HT1080 (cell line): Measurements from ENCODE around the gene CHKB. TPM values are rescaled to one million over a fixed set of nuclear protein-coding genes. Genes with fewer than 3 reads are reported as not detected.
"Not testable (repeated sequence)": the region's sequence is repeated elsewhere in the genome, so short reads cannot be mapped to it uniquely, and the experiment has no call there.

Experiments
- DNase-seq: peaks from one replicate; pipeline ENCODE4 v3.0.0-alpha.2; 2015; ENCODE audit warnings: low read depth
- total RNA-seq: library from RNA; depleted of rRNA; stranded (reverse); fragments of >200 nt; shearing (Covaris generic); gene quantifications from 2 replicates; pipeline ENCODE4 v1.2.3, GENCODE V29; 2014

The CHKB gene
- total RNA-seq, 1 experiment from 2014 or later = 22.3 TPM

- no peak for DNase-seq
Observed at GRCh38 chr22:50550395-50550794, 32.3 kb downstream of the CHKB start.

- no peak for DNase-seq
Observed at GRCh38 chr22:50548921-50549790, 33.5 kb downstream of the CHKB start.

GRCh38 chr22:50548040-50548920 lies 34.4 kb downstream of the CHKB start:
- DNase-seq = no peak

- no peak for DNase-seq
Observed at GRCh38 chr22:50547263-50547985, 35.2 kb downstream of the CHKB start.

- no peak for DNase-seq
Observed at GRCh38 chr22:50546326-50547262, 36.1 kb downstream of the CHKB start.

GRCh38 chr22:50545522-50546325 lies 36.9 kb downstream of the CHKB start, which contains the start of gene KLHDC7B:
Gene KLHDC7B, plus strand, starts transcription at chr22:50545899. Its CDS starts 345 bp downstream, at chr22:50546244.
- no peak for DNase-seq

GRCh38 chr22:50544746-50545253 lies 37.8 kb downstream of the CHKB start:
- no peak for DNase-seq

- DNase-seq = no peak
Observed at GRCh38 chr22:50544078-50544745, 38.4 kb downstream of the CHKB start.

GRCh38 chr22:50542416-50542927 lies 40.2 kb downstream of the CHKB start:
- DNase-seq = no peak

- peak; percentile 87 for DNase-seq
Observed at GRCh38 chr22:50541667-50542026, 41.0 kb downstream of the CHKB start.

GRCh38 chr22:50540381-50540780 lies 42.3 kb downstream of the CHKB start:
- DNase-seq = no peak

GRCh38 chr22:50537765-50538164 lies 44.9 kb downstream of the CHKB start:
- no peak for DNase-seq

- no peak for DNase-seq
Observed at GRCh38 chr22:50536226-50536625, 46.4 kb downstream of the CHKB start.

GRCh38 chr22:50535113-50535512 lies 47.5 kb downstream of the CHKB start:
- no peak for DNase-seq

GRCh38 chr22:50533856-50534711 lies 48.6 kb downstream of the CHKB start:
- DNase-seq = not testable (repeated sequence)

- no peak for DNase-seq
Observed at GRCh38 chr22:50532824-50533796, 49.5 kb downstream of the CHKB start.
